Stimulated activated naive CD8-positive, alpha-beta T cell treated with anti-CD3 and anti-CD28 coated beads, Interleukin-15, amount 100 ng/mL, for 72 hours (primary cell): ENCODE data around the gene LAMA1.
"Not testable (repeated sequence)": the region's sequence is repeated elsewhere in the genome, so short reads cannot be mapped to it uniquely, and the experiment has no call there.

Experiments used
- ATAC-seq: fragments of 150-1000 bp; cut with Tn5 transposase; 2 replicates; pipeline ENCODE4 v1.10.0; 2021; ENCODE audit warnings: mild to moderate bottlenecking, moderate library complexity
- DNase-seq, 2 donors: peaks; one replicate each; pipeline ENCODE4 v3.0.0; 2021 to 2022
- H3K27ac Mint-ChIP-seq, 2 donors: one replicate each; pipeline ENCODE4 v1.8.0; 2022; ENCODE audit warnings: mild to moderate bottlenecking in 2 of 2, mixed read lengths in 2 of 2, moderate library complexity in 2 of 2
- H3K27me3 Mint-ChIP-seq: one replicate; pipeline ENCODE4 v1.8.0; 2022; ENCODE audit warnings: mixed read lengths
- H3K4me1 Mint-ChIP-seq: one replicate; pipeline ENCODE4 v1.8.0; 2022; ENCODE audit warnings: mild to moderate bottlenecking, mixed read lengths
- H3K4me3 Mint-ChIP-seq, 2 donors: one replicate each; pipeline ENCODE4 v1.8.0; 2022; ENCODE audit warnings: mild to moderate bottlenecking in 2 of 2, mixed read lengths in 2 of 2, moderate library complexity in 1 of 2
- H3K9me3 Mint-ChIP-seq, 2 donors: one replicate each; pipeline ENCODE4 v1.8.0; 2022; ENCODE audit warnings: mixed read lengths in 2 of 2

Gene LAMA1

DNA sequence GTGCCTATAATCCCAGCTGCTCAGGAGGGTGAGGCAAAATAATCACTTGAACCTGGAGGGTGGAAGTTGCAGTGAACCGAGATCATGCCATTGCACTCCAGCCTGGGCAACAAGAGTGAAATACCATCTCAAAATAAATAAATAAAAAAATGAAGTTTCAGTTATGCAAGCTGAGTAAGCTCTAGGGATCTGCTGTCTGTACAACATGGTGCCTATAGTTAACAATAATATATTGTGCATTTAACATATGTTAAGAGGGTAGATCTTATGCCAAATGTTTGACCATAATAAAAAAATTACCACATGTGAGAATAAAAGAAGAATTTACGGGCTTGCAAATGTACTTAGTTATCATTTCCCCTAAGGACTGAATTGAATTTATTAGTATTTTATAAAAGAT is 179.2 kb downstream of the LAMA1 start:
- H3K27me3 Mint-ChIP-seq, H3K4me3 Mint-ChIP-seq, ATAC-seq, DNase-seq, H3K27ac Mint-ChIP-seq, H3K9me3 Mint-ChIP-seq, H3K4me1 Mint-ChIP-seq: not testable (repeated sequence)

- ATAC-seq: no peak
- H3K27ac Mint-ChIP-seq: no peak overlapping the region
- no peaks in the 10 kb centered on the region for H3K4me1 Mint-ChIP-seq
- H3K4me3 Mint-ChIP-seq: no peak overlapping the region
- peaks cover 8% of the 10 kb centered on the region for H3K27me3 Mint-ChIP-seq
- no peak for DNase-seq
- H3K9me3 Mint-ChIP-seq: no peaks in the 10 kb centered on the region
Observed at GRCh38 chr18:6938003-6938402, 179.6 kb downstream of the LAMA1 start.

DNA sequence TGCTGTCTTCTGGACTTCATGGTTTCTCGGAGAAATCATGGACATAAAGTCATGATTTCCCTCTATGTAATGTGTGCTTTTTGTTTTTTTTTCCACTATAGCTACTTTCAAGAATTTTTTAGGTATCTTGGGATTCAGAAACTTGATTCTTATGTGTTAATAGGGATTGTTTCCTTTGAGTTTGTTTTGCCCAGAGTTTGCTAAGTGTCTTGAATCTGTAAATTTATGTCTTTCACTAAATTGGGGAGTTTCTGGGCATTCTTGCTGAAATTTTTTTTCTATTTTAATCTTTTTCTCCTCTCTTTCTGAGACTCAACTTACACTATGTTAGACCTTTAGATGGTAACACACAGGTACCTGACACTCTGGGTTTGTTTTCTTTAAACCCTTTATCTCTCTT is 182.7 kb downstream of the LAMA1 start:
- Mint-ChIP-seq H3K27ac (no peak overlapping the region), H3K4me1 (no peaks in the 10 kb centered on the region), H3K27me3 (peaks cover 8% of the 10 kb centered on the region), H3K9me3 (no peaks in the 10 kb centered on the region), H3K4me3 (no peak overlapping the region)
- ATAC-seq (no peak), DNase-seq (no peak)

DNA sequence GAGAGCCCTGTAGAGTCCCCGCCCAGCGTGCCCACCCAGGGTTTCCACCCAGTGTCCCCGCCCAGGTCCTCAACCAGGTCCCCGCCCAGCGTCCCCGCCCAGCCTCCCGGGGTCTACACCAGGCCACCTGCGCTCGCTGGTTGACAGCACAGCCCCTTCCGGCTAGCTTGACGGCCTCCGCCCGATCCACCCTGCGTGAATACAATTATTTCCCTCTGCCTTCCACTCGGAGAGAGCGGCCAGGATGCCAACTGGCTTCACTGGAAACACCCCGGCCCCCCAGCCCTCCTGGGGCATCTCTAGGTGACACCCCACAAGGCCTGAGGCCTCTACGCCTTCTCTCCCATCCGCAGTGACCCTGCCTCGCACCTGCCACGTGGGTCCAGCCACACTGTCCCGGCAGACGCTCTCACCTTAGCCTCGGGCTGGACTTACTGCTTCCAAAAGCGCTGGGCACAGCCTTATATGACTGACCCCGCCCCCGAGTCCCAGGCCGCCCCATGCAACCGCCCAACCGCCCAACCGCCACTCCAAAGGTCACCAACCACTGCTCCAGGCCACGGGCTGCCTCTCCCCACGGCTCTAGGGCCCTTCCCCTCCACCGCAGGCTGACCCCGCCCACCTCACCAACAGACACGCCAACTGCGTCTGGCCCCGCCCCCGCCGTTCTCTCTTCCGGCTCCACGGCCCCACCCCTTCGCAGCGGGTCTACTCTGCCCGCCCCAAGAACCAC is 188.1 kb downstream of the LAMA1 start:
- no peaks in the 10 kb centered on the region for H3K4me1 Mint-ChIP-seq
- no peaks in the 10 kb centered on the region for H3K9me3 Mint-ChIP-seq
- no peak overlapping the region for H3K27ac Mint-ChIP-seq
- peak; percentile 49 for ATAC-seq
- H3K27me3 Mint-ChIP-seq: no peaks in the 10 kb centered on the region
- H3K4me3 Mint-ChIP-seq: no peak overlapping the region
- no peak for DNase-seq

DNA sequence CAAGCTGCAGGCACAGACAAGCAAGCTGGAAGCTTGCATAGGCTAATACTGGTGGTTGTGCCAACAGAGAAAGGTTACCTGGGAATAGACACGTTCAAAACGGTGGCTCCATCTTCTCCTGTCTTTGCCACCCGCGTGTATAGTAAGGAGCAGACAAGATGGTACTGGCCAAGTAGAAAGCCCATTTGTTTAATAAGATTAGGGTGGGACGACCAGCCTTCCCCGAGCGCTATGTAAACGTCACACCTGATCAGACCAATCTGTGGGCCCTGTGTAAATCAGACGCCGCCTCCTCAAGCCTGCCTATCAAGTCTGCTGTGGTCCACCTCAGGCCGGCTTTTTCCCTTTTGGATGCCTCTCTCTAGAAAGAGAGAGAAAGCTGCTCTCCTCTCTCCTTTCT is 189.2 kb downstream of the LAMA1 start:
- Mint-ChIP-seq H3K4me1 (no peaks in the 10 kb centered on the region), H3K9me3 (peaks cover 7% of the 10 kb centered on the region in 2 donors), H3K27me3 (no peaks in the 10 kb centered on the region), H3K4me3 (no peak overlapping the region), H3K27ac (no peak overlapping the region)
- DNase-seq (no peak), ATAC-seq (no peak)

- H3K4me1 Mint-ChIP-seq: no peaks in the 10 kb centered on the region
- H3K4me3 Mint-ChIP-seq: no peak overlapping the region
- DNase-seq (no peak), ATAC-seq (no peak)
- H3K27ac Mint-ChIP-seq: no peak overlapping the region
- peaks cover 10 to 11% of the 10 kb centered on the region in 2 donors for H3K9me3 Mint-ChIP-seq
- H3K27me3 Mint-ChIP-seq: no peaks in the 10 kb centered on the region
Observed at GRCh38 chr18:6927153-6927552, 190.4 kb downstream of the LAMA1 start.

- no peak for ATAC-seq
- Mint-ChIP-seq H3K27me3 (peaks cover 7% of the 10 kb centered on the region), H3K4me1 (no peaks in the 10 kb centered on the region), H3K4me3 (no peak overlapping the region), H3K27ac (no peak overlapping the region), H3K9me3 (peaks cover 15 to 18% of the 10 kb centered on the region in 2 donors)
- no peak for DNase-seq
Observed at GRCh38 chr18:6923220-6923619, 194.4 kb downstream of the LAMA1 start.

GRCh38 chr18:6921571-6921970 is 196.0 kb downstream of the LAMA1 start:
- peaks cover 15% of the 10 kb centered on the region for H3K27me3 Mint-ChIP-seq
- no peaks in the 10 kb centered on the region for H3K4me1 Mint-ChIP-seq
- no peak overlapping the region for H3K27ac Mint-ChIP-seq
- H3K4me3 Mint-ChIP-seq: no peak overlapping the region
- DNase-seq: no peak
- ATAC-seq: no peak
- peaks cover 15 to 18% of the 10 kb centered on the region in 2 donors for H3K9me3 Mint-ChIP-seq

- peak overlapping the region in 1 of 2 donors; percentile 0 for H3K4me3 Mint-ChIP-seq
- peak; percentile 55 for ATAC-seq
- DNase-seq: peak; percentile 24 to 28
Observed at GRCh38 chr18:6920099-6920955, 197.3 kb downstream of the LAMA1 start.

GRCh38 chr18:6917072-6917471 is 200.5 kb downstream of the LAMA1 start:
- DNase-seq: no peak
- Mint-ChIP-seq H3K4me1 (no peaks in the 10 kb centered on the region), H3K27ac (no peak overlapping the region), H3K9me3 (peaks cover 5 to 7% of the 10 kb centered on the region in 2 donors), H3K4me3 (no peak overlapping the region), H3K27me3 (peaks cover 15% of the 10 kb centered on the region)
- no peak for ATAC-seq

More at GRCh38 chr18:6920099-6920955, 197.3 kb downstream of the LAMA1 start:
- Mint-ChIP-seq H3K27me3 (peaks cover 15% of the 10 kb centered on the region), H3K27ac (peak overlapping the region; percentile 5 to 16), H3K4me1 (no peaks in the 10 kb centered on the region), H3K9me3 (peaks cover 15 to 18% of the 10 kb centered on the region in 2 donors)

- ATAC-seq: no peak
- Mint-ChIP-seq H3K4me3 (no peak overlapping the region), H3K27ac (no peak overlapping the region)
Observed at GRCh38 chr18:6901286-6901926, 216.2 kb downstream of the LAMA1 start.

GRCh38 chr18:6891788-6892187 is 225.8 kb downstream of the LAMA1 start:
- Mint-ChIP-seq H3K4me1 (no peaks in the 10 kb centered on the region), H3K27ac (no peak overlapping the region), H3K4me3 (no peak overlapping the region), H3K9me3 (no peaks in the 10 kb centered on the region), H3K27me3 (no peaks in the 10 kb centered on the region)
- no peak for ATAC-seq
- no peak for DNase-seq

More at GRCh38 chr18:6901286-6901926, 216.2 kb downstream of the LAMA1 start:
- DNase-seq: no peak
- no peaks in the 10 kb centered on the region for H3K27me3 Mint-ChIP-seq
- H3K9me3 Mint-ChIP-seq: peaks cover 10 to 27% of the 10 kb centered on the region in 2 donors
- H3K4me1 Mint-ChIP-seq: no peaks in the 10 kb centered on the region
